Glutamatergic neuron (in vitro differentiated cells): ENCODE data around the gene LGSN. TPM values are rescaled to one million over a fixed set of nuclear protein-coding genes. Genes with fewer than 3 reads are reported as not detected.
"Not testable (repeated sequence)": the region's sequence is repeated elsewhere in the genome, so short reads cannot be mapped to it uniquely, and the experiment has no call there.

Experiments used
- DNase-seq: peaks from one replicate; pipeline ENCODE4 v3.0.0; 2022
- H3K27ac Mint-ChIP-seq: one replicate; pipeline ENCODE4 v1.8.0; 2020; ENCODE audit warnings: mild to moderate bottlenecking, mixed read lengths, inconsistent platforms; ENCODE audit not compliant: unreplicated experiment
- H3K27me3 Mint-ChIP-seq: one replicate; pipeline ENCODE4 v1.8.0; 2020; ENCODE audit warnings: mild to moderate bottlenecking, moderate library complexity, mixed read lengths, inconsistent platforms; ENCODE audit not compliant: unreplicated experiment
- H3K36me3 Mint-ChIP-seq: one replicate; pipeline ENCODE4 v1.8.0; 2020; ENCODE audit warnings: mild to moderate bottlenecking, mixed read lengths, inconsistent platforms; ENCODE audit not compliant: unreplicated experiment
- H3K4me1 Mint-ChIP-seq: one replicate; pipeline ENCODE4 v1.8.0; 2020; ENCODE audit warnings: mild to moderate bottlenecking, low read depth, mixed read lengths, inconsistent platforms; ENCODE audit not compliant: unreplicated experiment
- H3K4me3 Mint-ChIP-seq: one replicate; pipeline ENCODE4 v1.8.0; 2020; ENCODE audit warnings: mild to moderate bottlenecking, mixed read lengths, inconsistent platforms; ENCODE audit not compliant: unreplicated experiment
- H3K9me3 Mint-ChIP-seq: one replicate; pipeline ENCODE4 v1.8.0; 2020; ENCODE audit warnings: mild to moderate bottlenecking, moderate library complexity, mixed read lengths, inconsistent platforms; ENCODE audit not compliant: unreplicated experiment
- total RNA-seq: library from RNA; stranded (reverse); fragmentation: NEBNext Ultra II Directional; extraction: Animal tissue kit (Norgen Biotek cat#: 25700); gene quantifications from one replicate; pipeline ENCODE4 v1.2.1, GENCODE V29; 2021; ENCODE audit not compliant: unreplicated experiment
- TF ChIP-seq, protein P1 (sequence below): fragments of 200-600 bp; sonication (generic); IDR thresholded peaks from one replicate; pipeline ENCODE4 v1.5.0; 2021; ENCODE audit not compliant: partially characterized antibody, unreplicated experiment

LGSN gene
- total RNA-seq, 1 donor from 2014 or later, result not detected

- H3K27ac Mint-ChIP-seq, result no peak overlapping the region
- TF ChIP-seq, protein P1, sequence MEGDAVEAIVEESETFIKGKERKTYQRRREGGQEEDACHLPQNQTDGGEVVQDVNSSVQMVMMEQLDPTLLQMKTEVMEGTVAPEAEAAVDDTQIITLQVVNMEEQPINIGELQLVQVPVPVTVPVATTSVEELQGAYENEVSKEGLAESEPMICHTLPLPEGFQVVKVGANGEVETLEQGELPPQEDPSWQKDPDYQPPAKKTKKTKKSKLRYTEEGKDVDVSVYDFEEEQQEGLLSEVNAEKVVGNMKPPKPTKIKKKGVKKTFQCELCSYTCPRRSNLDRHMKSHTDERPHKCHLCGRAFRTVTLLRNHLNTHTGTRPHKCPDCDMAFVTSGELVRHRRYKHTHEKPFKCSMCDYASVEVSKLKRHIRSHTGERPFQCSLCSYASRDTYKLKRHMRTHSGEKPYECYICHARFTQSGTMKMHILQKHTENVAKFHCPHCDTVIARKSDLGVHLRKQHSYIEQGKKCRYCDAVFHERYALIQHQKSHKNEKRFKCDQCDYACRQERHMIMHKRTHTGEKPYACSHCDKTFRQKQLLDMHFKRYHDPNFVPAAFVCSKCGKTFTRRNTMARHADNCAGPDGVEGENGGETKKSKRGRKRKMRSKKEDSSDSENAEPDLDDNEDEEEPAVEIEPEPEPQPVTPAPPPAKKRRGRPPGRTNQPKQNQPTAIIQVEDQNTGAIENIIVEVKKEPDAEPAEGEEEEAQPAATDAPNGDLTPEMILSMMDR, result no peak
- H3K4me3 Mint-ChIP-seq, result no peak overlapping the region
- peaks cover 3% of the 10 kb centered on the region for H3K4me1 Mint-ChIP-seq
- no peaks in the 10 kb centered on the region for H3K9me3 Mint-ChIP-seq
- DNase-seq, result no peak
- no peaks in the 10 kb centered on the region for H3K36me3 Mint-ChIP-seq
- H3K27me3 Mint-ChIP-seq, result no peaks in the 10 kb centered on the region
Observed at GRCh38 chr6:63290492-63291058, 29.2 kb downstream of the LGSN start.

GRCh38 chr6:63289269-63289872 lies 30.4 kb downstream of the LGSN start:
- H3K27me3 Mint-ChIP-seq, result no peaks in the 10 kb centered on the region
- no peaks in the 10 kb centered on the region for H3K36me3 Mint-ChIP-seq
- TF ChIP-seq, protein P1, result no peak
- no peak overlapping the region for H3K4me3 Mint-ChIP-seq
- no peaks in the 10 kb centered on the region for H3K9me3 Mint-ChIP-seq
- H3K4me1 Mint-ChIP-seq, result peaks cover 10% of the 10 kb centered on the region
- DNase-seq, result no peak
- H3K27ac Mint-ChIP-seq, result no peak overlapping the region

GRCh38 chr6:63280639-63281180 lies 39.1 kb downstream of the LGSN start:
- H3K4me1 Mint-ChIP-seq, result peaks cover 16% of the 10 kb centered on the region
- no peaks in the 10 kb centered on the region for H3K9me3 Mint-ChIP-seq
- no peaks in the 10 kb centered on the region for H3K27me3 Mint-ChIP-seq
- no peak for DNase-seq
- no peak overlapping the region for H3K4me3 Mint-ChIP-seq
- no peaks in the 10 kb centered on the region for H3K36me3 Mint-ChIP-seq
- no peak overlapping the region for H3K27ac Mint-ChIP-seq
- TF ChIP-seq, protein P1, result no peak

- Mint-ChIP-seq H3K4me1 (peaks cover 8% of the 10 kb centered on the region), H3K27ac (no peak overlapping the region), H3K27me3 (no peaks in the 10 kb centered on the region), H3K4me3 (no peak overlapping the region), H3K9me3 (peaks cover 2% of the 10 kb centered on the region), H3K36me3 (peaks cover 4% of the 10 kb centered on the region)
- TF ChIP-seq, protein P1, result no peak
- DNase-seq, result no peak
Observed at GRCh38 chr6:63278916-63279315, 40.9 kb downstream of the LGSN start.

- DNase-seq, result no peak
- peaks cover 7% of the 10 kb centered on the region for H3K4me1 Mint-ChIP-seq
Observed at GRCh38 chr6:63275953-63276352, 43.8 kb downstream of the LGSN start.

GRCh38 chr6:63274795-63275430 lies 44.9 kb downstream of the LGSN start:
- not testable (repeated sequence) for H3K4me3 Mint-ChIP-seq, H3K9me3 Mint-ChIP-seq, H3K27me3 Mint-ChIP-seq, DNase-seq, H3K36me3 Mint-ChIP-seq, H3K4me1 Mint-ChIP-seq, H3K27ac Mint-ChIP-seq

More at GRCh38 chr6:63275953-63276352, 43.8 kb downstream of the LGSN start:
- H3K36me3 Mint-ChIP-seq, result peaks cover 4% of the 10 kb centered on the region
- H3K9me3 Mint-ChIP-seq, result peaks cover 2% of the 10 kb centered on the region
- no peak overlapping the region for H3K4me3 Mint-ChIP-seq
- H3K27me3 Mint-ChIP-seq, result no peaks in the 10 kb centered on the region
- H3K27ac Mint-ChIP-seq, result no peak overlapping the region
- TF ChIP-seq, protein P1, result no peak
